RPMI7951 (cell line): Measurements from ENCODE around the gene KCTD21. TPM values are rescaled to one million over a fixed set of nuclear protein-coding genes. Genes with fewer than 3 reads are reported as not detected.

Experiments used
- DNase-seq: peaks from one replicate; pipeline ENCODE4 v3.0.0-alpha.2; 2012; ENCODE audit warnings: low read depth
- total RNA-seq: library from RNA; depleted of rRNA; stranded (reverse); fragments of >200 nt; shearing (Covaris generic); gene quantifications from 2 replicates; pipeline ENCODE4 v1.2.3, GENCODE V29; 2014; rRNA removed

The KCTD21 gene
- total RNA-seq, 1 experiment from 2014 or later: 10.9 TPM

DNA sequence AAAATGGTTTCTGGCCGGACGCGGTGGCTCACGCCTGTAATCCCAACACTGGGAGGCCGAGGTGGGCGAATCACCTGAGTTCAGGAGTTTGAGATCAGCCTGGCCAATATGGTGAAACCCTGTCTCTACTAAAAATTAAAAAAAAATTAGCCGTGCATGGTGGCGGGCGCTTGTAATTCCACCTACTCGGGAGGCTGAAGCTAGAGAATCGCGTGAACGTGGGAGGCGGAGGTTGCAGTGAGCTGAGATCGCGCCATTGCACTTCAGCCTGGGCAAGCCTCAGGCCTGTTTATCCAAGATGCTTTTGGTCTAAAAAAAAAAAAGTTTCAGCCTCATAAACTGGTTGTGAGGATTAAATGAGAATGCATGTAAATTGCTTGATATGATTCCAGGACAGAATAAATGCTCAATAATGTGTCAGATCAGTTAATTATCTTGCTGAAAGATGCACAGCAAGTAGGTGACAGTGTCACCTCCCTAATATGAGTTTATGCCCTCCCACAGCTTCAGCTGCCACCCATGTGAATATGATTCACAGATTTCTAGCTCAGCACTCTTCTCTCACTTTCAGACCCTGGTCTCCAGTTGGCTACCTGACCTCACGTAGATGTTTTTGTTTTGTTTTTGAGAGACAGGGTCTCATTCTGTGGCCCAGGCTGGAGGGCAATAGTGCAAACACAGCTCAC lies 47.9 kb downstream of the KCTD21 start:
- DNase-seq: peak; percentile 24

- DNase-seq: peak; percentile 93
Observed at GRCh38 chr11:78139422-78140391, 48.7 kb downstream of the KCTD21 start, which contains the start of gene ALG8. Gene ALG8 (minus strand): TSS chr11:78139626. CDS start chr11:78139588, 38 bp downstream.

- DNase-seq: peak; percentile 28
Observed at GRCh38 chr11:78138694-78139421, 49.6 kb downstream of the KCTD21 start.

DNA sequence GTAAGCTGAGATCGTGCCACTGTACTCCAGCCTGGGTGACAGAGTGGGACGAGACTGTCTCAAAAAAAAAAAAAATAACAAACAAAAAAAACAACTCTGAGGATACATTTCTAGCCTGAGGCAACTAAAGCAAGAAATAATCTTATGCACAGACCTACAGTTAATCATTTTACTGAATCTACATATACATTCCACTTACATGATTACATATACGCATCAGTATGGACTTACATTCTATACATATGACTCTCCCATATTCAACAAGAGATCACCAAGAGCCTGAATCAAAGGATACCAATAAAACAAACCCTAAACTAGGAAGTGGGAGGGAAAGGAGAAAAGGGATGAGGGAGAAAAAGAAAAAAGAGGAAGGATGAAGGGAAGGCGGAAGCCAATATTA lies 50.1 kb downstream of the KCTD21 start:
- DNase-seq: no peak

GRCh38 chr11:78132475-78132874 lies 56.0 kb downstream of the KCTD21 start:
- DNase-seq: no peak

DNA sequence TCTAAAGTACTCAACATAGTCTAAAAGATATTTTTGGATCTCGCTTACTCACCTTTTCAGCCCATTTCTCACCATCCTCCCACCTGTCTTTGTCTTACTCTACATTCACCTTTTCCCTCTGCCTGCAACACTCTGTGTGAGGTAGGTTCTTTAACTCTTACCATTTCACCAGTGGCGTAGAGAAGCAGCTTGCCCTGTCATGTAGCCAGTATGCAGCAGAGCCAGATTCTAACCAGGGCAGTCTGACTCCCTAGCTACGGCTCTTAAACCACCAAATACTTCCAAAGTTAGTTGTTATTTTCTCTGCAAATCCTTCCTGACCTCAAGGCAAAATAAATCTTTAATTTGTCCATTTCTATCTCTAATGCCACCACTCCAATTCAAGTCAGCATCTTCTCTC lies 56.5 kb downstream of the KCTD21 start:
- DNase-seq: no peak

DNA sequence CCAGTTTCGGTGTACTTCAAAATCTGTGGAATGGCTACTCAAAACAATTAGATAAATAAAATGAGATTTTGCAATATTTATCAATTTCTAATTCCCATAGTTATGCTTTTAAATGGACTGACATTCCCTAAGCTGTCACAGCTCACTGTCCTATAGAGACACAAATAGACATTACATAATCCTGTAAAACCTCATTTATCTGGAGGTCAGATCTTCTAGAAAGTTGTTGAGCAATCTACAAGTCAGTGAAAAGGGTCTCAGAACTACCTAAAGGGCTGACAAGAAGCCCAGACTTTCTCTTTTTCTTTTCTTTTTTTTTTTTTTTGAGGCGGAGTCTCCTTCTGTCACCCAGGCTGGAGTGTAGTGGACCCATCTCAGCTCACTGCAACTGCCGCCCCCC lies 61.0 kb downstream of the KCTD21 start:
- DNase-seq: no peak

Other genes with a start within 250 kb of the KCTD21 start
- 25.3 and 29.7 TPM in 2 replicates for gene INTS4, start 194.0 kb downstream of the KCTD21 start, total RNA-seq
- 7.1 TPM in 2 replicates for gene KCTD14, start 165.3 kb downstream of the KCTD21 start, total RNA-seq
- not detected in 2 replicates for gene THRSP, start 124.8 kb downstream of the KCTD21 start, total RNA-seq
- gene NDUFC2, start 108.8 kb downstream of the KCTD21 start, total RNA-seq: 320 and 392 TPM in 2 replicates
- gene ALG8, start 49.0 kb downstream of the KCTD21 start, total RNA-seq: 87.5 and 115 TPM in 2 replicates
- 3.8 and 5.3 TPM in 2 replicates for gene USP35, start 293 bp upstream of the KCTD21 start, total RNA-seq
- 5.0 and 6.1 TPM in 2 replicates for gene GAB2, start 229.2 kb upstream of the KCTD21 start, total RNA-seq